Measurements from ENCODE around the gene STX10. TPM values are rescaled to one million over a fixed set of nuclear protein-coding genes. Genes with fewer than 3 reads are reported as not detected.

STX10 gene
- total RNA-seq, 1 donor from 2014 or later = 89.0 TPM

GRCh38 chr19:13120031-13120430 is 30.1 kb downstream of the STX10 start:
- no peak for TF ChIP-seq CTCF (conservative IDR thresholded peaks at IDR 0.05; ENCODE audit: low read depth, low read length)
- no peak overlapping the region for H3K4me3 ChIP-seq (ENCODE audit: low read depth, low read length)
- no peak for DNase-seq (ENCODE audit: low read depth)

GRCh38 chr19:13119627-13120026 is 30.5 kb downstream of the STX10 start:
- DNase-seq (ENCODE audit: low read depth) = no peak
- TF ChIP-seq CTCF (conservative IDR thresholded peaks at IDR 0.05; ENCODE audit: low read depth, low read length) = no peak
- peak overlapping the region; percentile 83 for H3K4me3 ChIP-seq (ENCODE audit: low read depth, low read length)

GRCh38 chr19:13118424-13119193 is 31.6 kb downstream of the STX10 start:
- TF ChIP-seq CTCF (conservative IDR thresholded peaks at IDR 0.05; ENCODE audit: low read depth, low read length) = no peak
- H3K4me3 ChIP-seq (ENCODE audit: low read depth, low read length) = peak overlapping the region; percentile 83
- no peak for DNase-seq (ENCODE audit: low read depth)

- DNase-seq (ENCODE audit: low read depth) = no peak
- H3K4me3 ChIP-seq (ENCODE audit: low read depth, low read length) = peak within 1 kb of the TSS; percentile 98
- TF ChIP-seq CTCF (conservative IDR thresholded peaks at IDR 0.05; ENCODE audit: low read depth, low read length) = no peak
These were observed 32.3 kb downstream of the STX10 start, which contains the start of gene NACC1 for GRCh38 chr19:13117772-13118423. NACC1 (plus strand) TSS chr19:13118264; CDS start chr19:13135208, 16,944 bp downstream.

- no peak for TF ChIP-seq CTCF (conservative IDR thresholded peaks at IDR 0.05; ENCODE audit: low read depth, low read length)
- DNase-seq (ENCODE audit: low read depth) = no peak
- H3K4me3 ChIP-seq (ENCODE audit: low read depth, low read length) = peak overlapping the region; percentile 98
These were observed 32.9 kb downstream of the STX10 start for GRCh38 chr19:13117176-13117771.

- peak; percentile 62 for DNase-seq (ENCODE audit: low read depth)
- peak within 1 kb of the TSS; percentile 98 for H3K4me3 ChIP-seq (ENCODE audit: low read depth, low read length)
- no peak for TF ChIP-seq CTCF (conservative IDR thresholded peaks at IDR 0.05; ENCODE audit: low read depth, low read length)
These were observed 33.6 kb downstream of the STX10 start, which contains the start of gene TRMT1 for GRCh38 chr19:13116282-13117175. TRMT1 (minus strand) TSS chr19:13116740; CDS start chr19:13116399, 341 bp downstream.
